Osteoblast (primary cell): ENCODE results near the gene CD6. TPM values are rescaled to one million over a fixed set of nuclear protein-coding genes. Genes with fewer than 3 reads are reported as not detected.

Experiments used
- DNase-seq: peaks from one replicate; pipeline ENCODE4 v3.0.0; 2011; ENCODE audit warnings: low spot score, mixed read lengths; ENCODE audit not compliant: insufficient read length; ENCODE audit errors: missing footprints
- H2AFZ ChIP-seq: 2 replicates; pipeline ENCODE4 v1.6.0; 2011; ENCODE audit warnings: mild to moderate bottlenecking, low read length
- H3K27ac ChIP-seq: 2 replicates; pipeline ENCODE4 v1.5.1; 2011; ENCODE audit warnings: mild to moderate bottlenecking, low read depth, low read length, moderate library complexity
- H3K27me3 ChIP-seq: 2 replicates; pipeline ENCODE4 v1.6.0; 2012; ENCODE audit warnings: mild to moderate bottlenecking, control low read depth, inconsistent platforms, low read length, moderate library complexity; ENCODE audit not compliant: insufficient read depth
- H3K36me3 ChIP-seq: 2 replicates; pipeline ENCODE4 v1.5.1; 2011; ENCODE audit warnings: mild to moderate bottlenecking, low read length, control low read depth, moderate library complexity; ENCODE audit not compliant: insufficient read depth
- H3K4me1 ChIP-seq: 2 replicates; pipeline ENCODE4 v1.5.1; 2011; ENCODE audit warnings: mild to moderate bottlenecking, low read length, control low read depth, moderate library complexity; ENCODE audit not compliant: insufficient read depth
- H3K4me2 ChIP-seq: 2 replicates; pipeline ENCODE4 v1.6.0; 2011; ENCODE audit warnings: mild to moderate bottlenecking, low read length; ENCODE audit not compliant: insufficient read depth
- H3K4me3 ChIP-seq: fragments of 200-600 bp; sonication (generic); 3 replicates; pipeline ENCODE4 v1.5.1; 2012; ENCODE audit warnings: mild to moderate bottlenecking, low read length, inconsistent platforms; ENCODE audit not compliant: insufficient read depth
- H3K79me2 ChIP-seq: 2 replicates; pipeline ENCODE4 v1.6.0; 2012; ENCODE audit warnings: mild to moderate bottlenecking, low read length, control low read depth, inconsistent platforms; ENCODE audit not compliant: insufficient read depth
- H3K9me3 ChIP-seq: 2 replicates; pipeline ENCODE4 v1.5.1; 2011; ENCODE audit warnings: low read depth, low read length, control low read depth
- H4K20me1 ChIP-seq: 2 replicates; pipeline ENCODE4 v1.6.0; 2012; ENCODE audit warnings: mild to moderate bottlenecking, low read length, control low read depth; ENCODE audit not compliant: insufficient read depth
- total RNA-seq: library from RNA; depleted of rRNA; stranded (reverse); fragments of >200 nt; gene quantifications from 2 replicates; pipeline ENCODE4 v1.2.3, GENCODE V29; 2012
- TF ChIP-seq, protein P1 (sequence below): IDR thresholded peaks from 2 replicates; pipeline ENCODE4 v1.5.1; 2011; ENCODE audit warnings: mild to moderate bottlenecking, low read depth, low read length, moderate library complexity; ENCODE audit errors: extremely low read depth

Gene CD6
- total RNA-seq, 1 donor, result not detected

DNA sequence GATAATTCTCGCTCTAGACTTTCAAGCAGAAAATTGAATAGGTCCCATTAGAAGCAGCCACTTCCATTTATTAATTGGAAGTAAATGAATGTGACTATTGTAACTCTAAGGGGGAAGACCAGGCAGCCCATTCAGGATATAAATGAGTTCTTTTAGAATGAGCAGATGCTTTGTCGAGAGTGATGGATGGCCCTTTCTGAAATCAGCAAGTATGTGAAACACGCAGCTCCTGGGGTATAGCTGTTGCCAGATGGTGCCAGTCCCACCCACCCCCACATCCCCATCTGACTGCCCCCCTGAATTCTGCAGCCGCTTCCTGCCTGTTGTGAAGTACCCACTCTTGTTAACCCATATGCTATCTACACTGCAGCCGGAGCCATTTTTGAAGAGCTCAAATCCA lies 23.2 kb upstream of the CD6 start:
- Histone ChIP-seq H3K4me1 (peaks cover 5% of the 10 kb centered on the region), H3K4me2 (no peak overlapping the region), H3K79me2 (no peaks in the 10 kb centered on the region), H3K9me3 (no peaks in the 10 kb centered on the region), H4K20me1 (peaks cover 4% of the 10 kb centered on the region), H3K27ac (no peak overlapping the region), H3K4me3 (no peak overlapping the region), H2AFZ (no peak overlapping the region), H3K36me3 (no peaks in the 10 kb centered on the region), H3K27me3 (no peaks in the 10 kb centered on the region)
- no peak for DNase-seq
- TF ChIP-seq, protein P1, sequence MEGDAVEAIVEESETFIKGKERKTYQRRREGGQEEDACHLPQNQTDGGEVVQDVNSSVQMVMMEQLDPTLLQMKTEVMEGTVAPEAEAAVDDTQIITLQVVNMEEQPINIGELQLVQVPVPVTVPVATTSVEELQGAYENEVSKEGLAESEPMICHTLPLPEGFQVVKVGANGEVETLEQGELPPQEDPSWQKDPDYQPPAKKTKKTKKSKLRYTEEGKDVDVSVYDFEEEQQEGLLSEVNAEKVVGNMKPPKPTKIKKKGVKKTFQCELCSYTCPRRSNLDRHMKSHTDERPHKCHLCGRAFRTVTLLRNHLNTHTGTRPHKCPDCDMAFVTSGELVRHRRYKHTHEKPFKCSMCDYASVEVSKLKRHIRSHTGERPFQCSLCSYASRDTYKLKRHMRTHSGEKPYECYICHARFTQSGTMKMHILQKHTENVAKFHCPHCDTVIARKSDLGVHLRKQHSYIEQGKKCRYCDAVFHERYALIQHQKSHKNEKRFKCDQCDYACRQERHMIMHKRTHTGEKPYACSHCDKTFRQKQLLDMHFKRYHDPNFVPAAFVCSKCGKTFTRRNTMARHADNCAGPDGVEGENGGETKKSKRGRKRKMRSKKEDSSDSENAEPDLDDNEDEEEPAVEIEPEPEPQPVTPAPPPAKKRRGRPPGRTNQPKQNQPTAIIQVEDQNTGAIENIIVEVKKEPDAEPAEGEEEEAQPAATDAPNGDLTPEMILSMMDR, result no peak

DNA sequence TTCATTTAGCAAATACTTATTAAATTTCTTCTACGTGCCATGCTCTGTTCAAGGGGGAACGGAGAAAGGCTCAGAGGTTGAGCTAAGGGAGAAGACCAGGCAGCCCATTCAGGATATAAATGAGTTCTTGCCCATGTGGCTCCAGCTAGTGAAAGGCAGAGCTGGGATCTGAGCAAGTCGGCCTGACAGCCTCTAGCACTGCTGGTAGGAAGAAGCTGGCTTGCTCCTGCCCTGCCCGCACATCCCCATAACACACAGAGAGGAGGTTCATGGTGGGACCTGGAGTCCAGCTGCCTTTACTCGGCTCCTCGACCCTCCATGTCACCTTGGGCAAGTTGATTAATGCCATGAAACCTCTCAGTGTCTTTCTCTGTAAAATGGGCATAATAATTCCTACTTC lies 21.5 kb upstream of the CD6 start:
- no peak overlapping the region for H3K4me3 ChIP-seq
- no peaks in the 10 kb centered on the region for H3K79me2 ChIP-seq
- TF ChIP-seq, protein P1, result no peak
- no peaks in the 10 kb centered on the region for H3K27me3 ChIP-seq
- no peak overlapping the region for H3K27ac ChIP-seq
- H3K4me1 ChIP-seq, result peaks cover 5% of the 10 kb centered on the region
- no peak for DNase-seq
- H4K20me1 ChIP-seq, result no peaks in the 10 kb centered on the region
- H3K9me3 ChIP-seq, result no peaks in the 10 kb centered on the region
- H2AFZ ChIP-seq, result no peak overlapping the region
- no peaks in the 10 kb centered on the region for H3K36me3 ChIP-seq
- no peak overlapping the region for H3K4me2 ChIP-seq

DNA sequence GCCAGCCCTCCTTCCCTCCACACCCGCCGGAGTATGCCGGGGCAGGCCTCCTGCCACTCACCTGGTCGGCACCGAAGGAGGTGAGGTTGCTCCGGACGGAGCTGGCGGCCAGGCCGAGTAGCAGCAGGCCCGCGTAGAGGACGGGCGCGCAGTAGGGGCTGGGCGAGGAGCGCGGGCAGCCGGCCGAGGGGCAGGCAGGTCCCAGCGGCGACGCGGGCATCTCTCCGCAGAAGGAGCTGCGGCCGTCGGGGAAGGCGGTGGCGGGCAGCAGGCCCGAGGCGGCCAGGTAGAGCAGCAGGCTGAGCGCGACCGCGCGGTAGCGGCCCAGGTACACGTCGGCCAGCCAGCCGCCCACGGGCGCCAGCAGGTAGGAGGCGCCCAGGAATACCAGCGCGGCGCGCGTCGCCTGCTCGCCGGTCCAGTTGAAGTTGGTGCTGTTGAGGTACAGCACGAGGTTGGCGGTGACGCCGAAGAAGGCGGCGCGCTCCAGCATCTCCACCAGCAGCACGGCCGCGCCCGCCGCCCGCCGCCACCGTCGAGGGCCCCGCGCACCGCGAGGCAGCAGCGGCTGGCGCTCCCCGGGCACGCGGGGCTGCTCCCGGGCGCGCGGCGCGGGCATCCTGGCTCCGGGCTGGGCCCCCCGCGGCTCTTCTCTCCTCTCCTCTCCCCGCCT lies 20.4 kb upstream of the CD6 start:
- Histone ChIP-seq H3K36me3 (no peaks in the 10 kb centered on the region), H3K4me1 (peaks cover 5% of the 10 kb centered on the region), H3K4me2 (peak overlapping the region; percentile 95), H3K79me2 (no peaks in the 10 kb centered on the region), H3K27me3 (no peaks in the 10 kb centered on the region), H3K27ac (no peak overlapping the region), H3K9me3 (no peaks in the 10 kb centered on the region), H2AFZ (peak overlapping the region; percentile 99), H4K20me1 (no peaks in the 10 kb centered on the region), H3K4me3 (peak overlapping the region; percentile 78)
- TF ChIP-seq, protein P1, result no peak
- DNase-seq, result peak; percentile 81

DNA sequence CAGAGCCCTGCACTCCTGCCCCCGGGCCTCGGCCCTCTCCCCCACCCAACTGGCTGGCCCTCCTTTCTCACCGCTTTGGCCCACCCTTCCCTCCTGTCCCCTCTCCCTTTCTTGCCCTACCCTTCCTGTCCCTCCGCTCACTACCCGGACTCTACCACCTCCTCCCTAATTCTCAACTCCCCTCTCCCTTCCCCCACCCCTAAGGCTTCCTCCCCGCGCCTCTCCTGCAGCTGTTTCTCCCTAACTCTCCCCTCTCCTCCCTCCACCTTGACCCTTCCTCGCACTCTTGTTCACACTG lies 19.9 kb upstream of the CD6 start:
- Histone ChIP-seq H3K27ac (peak overlapping the region; percentile 62), H3K4me3 (peak overlapping the region; percentile 78), H3K9me3 (no peaks in the 10 kb centered on the region), H3K79me2 (no peaks in the 10 kb centered on the region), H3K4me2 (peak overlapping the region; percentile 95), H2AFZ (peak overlapping the region; percentile 99), H3K27me3 (no peaks in the 10 kb centered on the region), H3K36me3 (no peaks in the 10 kb centered on the region), H3K4me1 (peaks cover 5% of the 10 kb centered on the region), H4K20me1 (no peaks in the 10 kb centered on the region)
- TF ChIP-seq, protein P1, result no peak
- DNase-seq, result no peak
